IPS-18c (cell line): Measurements from ENCODE around the gene C8G.

ENCODE experiments used
- H3K4me3 ChIP-seq: 2 replicates; pipeline ENCODE4 v1.7.0; 2013; ENCODE audit warnings: low read depth, mild to moderate bottlenecking, low read length, moderate library complexity; ENCODE audit not compliant: insufficient read depth
- H3K9me3 ChIP-seq: one replicate; pipeline ENCODE4 v1.6.1; 2013; ENCODE audit warnings: mild to moderate bottlenecking, low read length, moderate library complexity; ENCODE audit not compliant: control insufficient read depth, insufficient read depth

The C8G gene

GRCh38 chr9:136958898-136959850, 14.1 kb downstream of the C8G start:
- Histone ChIP-seq H3K9me3 (no peaks in the 10 kb centered on the region), H3K4me3 (no peak overlapping the region)

GRCh38 chr9:136960212-136960937, 15.3 kb downstream of the C8G start:
- Histone ChIP-seq H3K9me3 (no peaks in the 10 kb centered on the region), H3K4me3 (no peak overlapping the region)

- no peak overlapping the region for H3K4me3 ChIP-seq
- no peaks in the 10 kb centered on the region for H3K9me3 ChIP-seq
Measured at GRCh38 chr9:136960938-136961275, 15.9 kb downstream of the C8G start.

- H3K4me3 ChIP-seq: no peak overlapping the region
- H3K9me3 ChIP-seq: no peaks in the 10 kb centered on the region
Measured at GRCh38 chr9:136961279-136962065, 16.4 kb downstream of the C8G start.

GRCh38 chr9:136962163-136962562, 17.1 kb downstream of the C8G start:
- Histone ChIP-seq H3K9me3 (no peaks in the 10 kb centered on the region), H3K4me3 (no peak overlapping the region)

- H3K4me3 ChIP-seq: no peak overlapping the region
- H3K9me3 ChIP-seq: no peaks in the 10 kb centered on the region
Measured at GRCh38 chr9:136962701-136963248, 17.7 kb downstream of the C8G start.

GRCh38 chr9:136963341-136963740, 18.3 kb downstream of the C8G start:
- no peak overlapping the region for H3K4me3 ChIP-seq
- no peaks in the 10 kb centered on the region for H3K9me3 ChIP-seq

- Histone ChIP-seq H3K4me3 (no peak overlapping the region), H3K9me3 (no peaks in the 10 kb centered on the region)
Measured at GRCh38 chr9:136963751-136964150, 18.7 kb downstream of the C8G start.

- Histone ChIP-seq H3K4me3 (no peak overlapping the region), H3K9me3 (no peaks in the 10 kb centered on the region)
Measured at GRCh38 chr9:136964171-136964689, 19.2 kb downstream of the C8G start.

GRCh38 chr9:136964833-136965422, 19.9 kb downstream of the C8G start:
- no peaks in the 10 kb centered on the region for H3K9me3 ChIP-seq
- H3K4me3 ChIP-seq: no peak overlapping the region

- H3K9me3 ChIP-seq: no peaks in the 10 kb centered on the region
- H3K4me3 ChIP-seq: no peak overlapping the region
Measured at GRCh38 chr9:136965771-136966484, 20.9 kb downstream of the C8G start.

- H3K9me3 ChIP-seq: no peaks in the 10 kb centered on the region
- H3K4me3 ChIP-seq: no peak overlapping the region
Measured at GRCh38 chr9:136968333-136969127, 23.5 kb downstream of the C8G start.

- Histone ChIP-seq H3K9me3 (peaks cover under 1% of the 10 kb centered on the region), H3K4me3 (no peak overlapping the region)
Measured at GRCh38 chr9:136969150-136969549, 24.1 kb downstream of the C8G start.

GRCh38 chr9:136969774-136970173, 24.7 kb downstream of the C8G start:
- no peak overlapping the region for H3K4me3 ChIP-seq
- peaks cover 2% of the 10 kb centered on the region for H3K9me3 ChIP-seq

- Histone ChIP-seq H3K9me3 (peaks cover 2% of the 10 kb centered on the region), H3K4me3 (no peak overlapping the region)
Measured at GRCh38 chr9:136970361-136970760, 25.3 kb downstream of the C8G start.

GRCh38 chr9:136971746-136972145, 26.7 kb downstream of the C8G start:
- Histone ChIP-seq H3K9me3 (peaks cover 2% of the 10 kb centered on the region), H3K4me3 (no peak overlapping the region)
